AG20443 (cell line): ENCODE measurements around the gene WNT1.

Experiments used
- DNase-seq: peaks from one replicate; pipeline ENCODE4 v3.0.0; 2012; ENCODE audit warnings: low spot score, mixed read lengths

Gene WNT1

DNA sequence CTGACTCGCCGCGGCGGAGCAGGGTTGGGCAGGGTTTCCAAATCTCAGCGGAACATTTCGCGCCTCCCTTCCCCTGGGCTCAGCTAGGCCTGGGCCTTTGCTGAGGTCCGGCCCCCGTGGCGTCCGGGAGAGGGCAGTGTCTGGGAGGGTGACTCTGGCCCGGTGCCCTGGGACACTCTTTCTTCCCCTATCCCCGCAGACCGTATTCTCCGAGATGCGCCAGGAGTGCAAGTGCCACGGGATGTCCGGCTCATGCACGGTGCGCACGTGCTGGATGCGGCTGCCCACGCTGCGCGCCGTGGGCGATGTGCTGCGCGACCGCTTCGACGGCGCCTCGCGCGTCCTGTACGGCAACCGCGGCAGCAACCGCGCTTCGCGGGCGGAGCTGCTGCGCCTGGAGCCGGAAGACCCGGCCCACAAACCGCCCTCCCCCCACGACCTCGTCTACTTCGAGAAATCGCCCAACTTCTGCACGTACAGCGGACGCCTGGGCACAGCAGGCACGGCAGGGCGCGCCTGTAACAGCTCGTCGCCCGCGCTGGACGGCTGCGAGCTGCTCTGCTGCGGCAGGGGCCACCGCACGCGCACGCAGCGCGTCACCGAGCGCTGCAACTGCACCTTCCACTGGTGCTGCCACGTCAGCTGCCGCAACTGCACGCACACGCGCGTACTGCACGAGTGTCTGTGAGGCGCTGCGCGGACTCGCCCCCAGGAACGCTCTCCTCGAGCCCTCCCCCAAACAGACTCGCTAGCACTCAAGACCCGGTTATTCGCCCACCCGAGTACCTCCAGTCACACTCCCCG, 3.0 kb downstream of the WNT1 start:
- DNase-seq, result no peak

DNA sequence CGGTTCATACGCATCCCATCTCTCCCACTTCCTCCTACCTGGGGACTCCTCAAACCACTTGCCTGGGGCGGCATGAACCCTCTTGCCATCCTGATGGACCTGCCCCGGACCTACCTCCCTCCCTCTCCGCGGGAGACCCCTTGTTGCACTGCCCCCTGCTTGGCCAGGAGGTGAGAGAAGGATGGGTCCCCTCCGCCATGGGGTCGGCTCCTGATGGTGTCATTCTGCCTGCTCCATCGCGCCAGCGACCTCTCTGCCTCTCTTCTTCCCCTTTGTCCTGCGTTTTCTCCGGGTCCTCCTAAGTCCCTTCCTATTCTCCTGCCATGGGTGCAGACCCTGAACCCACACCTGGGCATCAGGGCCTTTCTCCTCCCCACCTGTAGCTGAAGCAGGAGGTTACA, 3.6 kb downstream of the WNT1 start:
- no peak for DNase-seq

DNA sequence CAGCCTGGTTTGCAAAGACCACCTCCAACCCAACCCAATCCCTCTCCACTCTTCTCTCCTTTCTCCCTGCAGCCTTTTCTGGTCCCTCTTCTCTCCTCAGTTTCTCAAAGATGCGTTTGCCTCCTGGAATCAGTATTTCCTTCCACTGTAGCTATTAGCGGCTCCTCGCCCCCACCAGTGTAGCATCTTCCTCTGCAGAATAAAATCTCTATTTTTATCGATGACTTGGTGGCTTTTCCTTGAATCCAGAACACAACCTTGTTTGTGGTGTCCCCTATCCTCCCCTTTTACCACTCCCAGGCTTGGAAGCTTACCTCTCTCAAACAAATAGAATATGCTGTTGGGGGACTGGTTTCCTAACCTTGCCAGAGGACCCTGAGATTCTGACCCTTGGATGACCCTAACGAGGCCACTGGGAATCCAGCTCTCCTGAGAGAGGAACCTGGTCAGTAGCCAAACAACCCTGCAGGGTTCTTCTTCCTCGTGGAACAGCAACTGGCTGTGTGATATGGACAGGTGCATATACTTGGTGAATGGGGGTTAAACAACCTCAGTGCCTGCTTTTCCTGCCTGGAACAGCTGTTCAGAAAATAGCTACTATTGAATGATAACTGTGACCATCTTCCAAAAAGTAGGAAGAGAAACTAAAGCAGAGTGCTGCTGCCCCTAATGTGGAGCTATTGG, 4.4 kb downstream of the WNT1 start:
- no peak for DNase-seq

DNA sequence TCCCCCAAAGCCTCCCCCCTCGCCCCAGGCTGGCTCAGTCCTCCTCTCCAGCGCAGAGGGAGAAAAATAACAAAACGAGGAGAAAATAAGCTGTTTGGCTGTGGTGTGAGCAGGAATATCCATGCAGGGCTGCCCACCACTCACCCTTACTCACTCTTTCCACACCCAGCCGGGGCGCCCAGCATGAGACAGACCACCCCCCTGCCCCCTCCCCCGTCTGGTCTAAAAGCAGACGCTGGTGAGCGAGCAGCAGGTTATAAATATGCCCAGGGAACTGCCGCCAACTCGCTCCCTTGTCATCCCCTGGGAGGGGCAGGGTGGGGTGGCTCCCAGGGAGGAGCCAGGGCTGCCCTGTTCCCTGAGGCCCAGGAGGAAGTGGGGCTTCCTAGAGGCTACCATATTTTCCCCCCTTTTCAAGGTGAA, 7.4 kb downstream of the WNT1 start:
- no peak for DNase-seq

DNA sequence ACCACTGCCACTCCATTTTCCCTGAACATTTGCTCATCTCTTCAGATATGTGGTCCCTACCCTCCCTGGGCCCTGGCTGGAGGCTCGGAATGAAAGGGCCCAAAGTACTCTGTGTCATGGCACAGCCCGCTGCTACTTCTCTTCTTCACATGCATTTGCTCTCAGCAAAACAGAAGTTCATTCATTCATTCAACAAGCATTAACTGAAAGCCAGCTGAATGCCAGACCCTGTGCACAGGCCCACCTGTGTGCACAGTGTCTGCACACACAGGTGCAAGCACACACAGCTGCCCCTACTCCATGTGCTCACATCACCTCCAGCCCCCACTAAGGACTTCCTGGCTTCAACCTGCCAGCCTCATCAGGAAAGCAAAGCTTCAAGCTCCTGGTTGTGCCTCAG, 7.8 kb downstream of the WNT1 start:
- no peak for DNase-seq

DNA sequence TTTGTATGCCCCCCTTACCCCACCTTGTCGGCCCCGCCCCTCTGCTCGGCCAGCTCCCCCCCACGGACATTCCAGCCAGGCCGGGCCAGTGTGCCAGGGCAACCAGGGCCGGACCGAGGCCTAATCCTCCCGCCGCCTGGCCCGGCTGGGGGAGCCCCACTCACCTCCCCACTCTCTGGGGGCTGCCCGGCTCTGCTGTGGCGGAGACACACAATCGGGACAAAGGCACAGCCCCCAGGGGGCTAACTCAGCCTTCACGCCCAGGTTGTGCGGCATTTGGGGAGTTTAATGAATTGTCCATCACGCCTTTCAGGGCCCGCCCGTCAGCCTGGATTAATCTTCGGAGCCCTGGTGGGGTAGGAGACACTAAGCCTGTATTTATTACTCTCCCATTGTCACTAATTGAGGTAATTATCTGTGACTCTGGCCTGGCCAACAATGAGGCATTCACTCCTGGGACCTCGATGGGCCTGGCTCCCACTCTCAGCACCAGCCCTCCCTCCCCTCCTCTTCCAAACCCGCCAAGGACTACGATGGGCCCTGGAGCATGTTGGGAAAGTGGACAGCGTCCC, 8.7 kb downstream of the WNT1 start:
- DNase-seq, result no peak

DNA sequence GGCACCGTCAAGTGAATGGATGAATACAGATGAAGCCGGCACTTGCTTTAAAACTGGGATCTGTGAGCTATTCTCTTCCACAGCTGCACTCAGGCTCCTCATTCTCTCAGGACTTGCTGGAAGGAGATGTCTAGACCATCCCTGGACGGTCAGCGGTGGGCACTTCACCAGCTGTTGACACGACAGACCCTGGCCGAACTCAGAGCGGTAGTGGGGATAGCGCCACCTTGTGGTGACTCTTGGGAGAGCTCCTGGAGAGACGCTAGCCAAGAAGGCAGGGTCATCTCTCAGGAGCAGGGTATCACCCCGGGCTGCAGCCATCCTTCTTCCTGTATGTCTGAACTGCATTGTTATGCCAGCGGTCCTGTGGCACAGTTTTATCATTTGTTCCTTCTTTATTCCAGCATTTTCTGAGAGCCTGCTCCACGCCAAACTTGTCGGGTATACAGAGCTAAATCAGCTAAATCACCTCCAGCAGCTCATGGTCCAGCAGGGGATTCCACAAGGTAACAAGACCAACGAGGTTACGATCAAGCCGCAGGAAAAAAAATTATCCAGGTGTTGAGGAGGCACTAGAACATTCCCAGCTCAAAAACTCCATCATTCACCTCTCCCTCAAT, 10.0 kb downstream of the WNT1 start:
- DNase-seq, result peak; percentile 79

DNA sequence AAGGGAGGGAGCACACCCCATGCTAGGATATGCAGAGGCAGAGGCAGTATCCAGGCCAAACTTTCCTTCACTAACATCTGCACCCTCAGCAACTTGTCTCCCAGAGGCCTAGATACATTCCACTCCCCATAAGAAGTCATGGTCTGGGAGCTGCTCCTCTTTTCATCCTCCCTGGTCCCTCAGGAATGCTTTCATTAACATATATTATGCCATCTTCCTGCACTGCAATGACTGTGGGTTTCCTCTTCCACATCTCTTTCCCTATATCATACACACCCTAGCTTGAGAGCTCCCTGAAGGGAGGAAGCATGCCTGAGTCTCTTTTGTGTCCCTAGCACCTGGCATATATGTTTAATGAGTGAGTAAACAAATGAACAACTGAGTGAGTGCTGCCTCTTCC, 12.4 kb downstream of the WNT1 start:
- no peak for DNase-seq

DNA sequence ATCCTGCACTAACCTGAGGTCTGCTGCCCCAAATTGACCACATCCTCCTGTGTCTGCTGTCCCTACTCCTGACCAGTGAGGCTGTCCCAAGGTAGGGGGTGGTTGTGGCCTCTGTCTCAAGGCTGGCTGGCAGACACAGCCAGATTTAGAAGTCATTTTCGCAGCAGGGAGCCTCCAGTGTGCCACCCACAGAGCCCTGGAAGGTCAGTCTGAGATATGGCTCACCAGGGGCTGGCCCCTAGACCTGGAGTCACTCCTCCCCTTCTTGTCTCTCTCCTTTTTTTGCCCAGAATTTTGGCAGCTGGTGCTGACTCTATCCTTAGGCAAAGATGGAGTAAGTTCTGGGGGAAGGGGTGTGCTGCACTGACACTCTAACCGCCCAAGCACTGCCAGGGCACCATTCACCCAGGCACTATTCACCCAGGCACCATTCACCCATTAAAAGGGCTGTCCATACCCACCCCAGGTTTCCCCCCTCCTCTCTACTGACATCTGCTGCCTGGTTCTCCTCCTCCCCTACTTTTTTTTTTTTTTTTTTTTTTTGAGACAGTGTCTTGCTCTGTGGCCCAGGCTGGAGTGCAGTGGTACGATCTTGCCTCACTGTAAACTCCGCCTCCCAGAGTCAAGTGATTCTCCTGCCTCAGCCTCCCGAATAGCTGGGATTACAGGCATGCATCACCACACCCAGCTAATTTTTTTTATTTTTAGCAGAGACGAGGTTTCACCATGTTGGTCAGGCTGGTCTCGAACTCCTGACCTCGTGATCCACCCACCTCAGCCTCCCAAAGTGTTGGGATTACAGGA, 13.3 kb downstream of the WNT1 start:
- no peak for DNase-seq

DNA sequence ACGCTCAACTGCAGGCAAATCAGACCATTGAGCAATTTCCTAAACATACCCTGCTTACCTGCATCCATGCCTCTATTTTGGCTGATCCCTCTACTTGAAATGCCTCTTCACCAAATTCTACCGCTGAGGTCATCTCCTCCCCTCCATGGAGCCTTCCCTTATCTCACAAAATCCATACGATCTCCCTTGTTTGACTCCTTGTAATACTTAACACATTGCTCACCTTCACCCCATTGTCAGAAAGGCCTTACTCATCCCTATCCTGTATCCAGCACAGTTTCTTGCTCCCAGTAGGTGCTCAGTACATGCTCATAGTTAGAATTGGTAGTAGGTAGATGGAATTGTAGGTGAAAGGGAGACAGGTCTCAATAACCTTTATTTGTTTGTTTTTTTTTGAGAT, 15.7 kb downstream of the WNT1 start:
- DNase-seq, result no peak

DNA sequence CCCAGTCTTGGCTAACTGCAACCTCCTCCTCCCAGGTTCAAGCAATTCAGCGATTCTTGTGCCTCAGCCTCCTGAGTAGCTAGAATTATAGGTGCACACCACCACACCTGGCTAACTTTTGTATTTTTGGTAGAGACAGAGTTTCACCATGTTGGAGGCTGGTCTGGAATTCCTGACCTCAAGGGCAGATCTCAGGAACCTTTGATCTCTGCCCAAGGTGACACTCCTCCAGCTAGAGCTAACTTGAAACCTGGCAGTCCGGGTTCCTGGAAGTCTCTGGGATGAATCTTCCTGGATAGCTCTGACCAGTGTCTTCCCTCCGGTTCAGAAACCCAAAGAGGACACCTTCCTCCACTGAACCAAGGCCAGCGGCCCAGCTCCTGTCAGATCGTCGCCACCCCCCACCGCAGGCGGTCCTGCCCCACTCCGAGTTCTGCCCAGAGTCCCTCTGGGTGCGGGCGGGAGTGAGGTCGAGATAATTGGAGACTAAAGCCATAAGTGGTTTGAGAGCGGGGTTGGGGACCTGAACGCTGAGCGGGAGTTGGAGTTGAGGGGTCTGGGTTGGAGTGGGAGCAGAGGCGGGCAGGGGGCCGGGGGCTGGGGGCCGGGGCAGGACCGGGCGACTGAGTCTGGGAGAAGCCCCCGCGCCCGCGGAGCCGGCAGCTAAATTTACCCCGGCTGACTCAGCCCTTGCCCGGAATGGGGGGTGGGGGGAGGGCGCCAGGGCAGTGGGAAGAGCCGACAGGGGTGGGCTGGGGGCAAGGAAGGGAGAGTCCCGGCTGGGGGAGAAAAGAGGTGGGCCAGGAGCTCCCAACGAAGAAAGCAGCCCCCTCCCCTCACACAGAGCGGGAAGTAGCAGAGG, 16.3 kb downstream of the WNT1 start:
- no peak for DNase-seq

DNA sequence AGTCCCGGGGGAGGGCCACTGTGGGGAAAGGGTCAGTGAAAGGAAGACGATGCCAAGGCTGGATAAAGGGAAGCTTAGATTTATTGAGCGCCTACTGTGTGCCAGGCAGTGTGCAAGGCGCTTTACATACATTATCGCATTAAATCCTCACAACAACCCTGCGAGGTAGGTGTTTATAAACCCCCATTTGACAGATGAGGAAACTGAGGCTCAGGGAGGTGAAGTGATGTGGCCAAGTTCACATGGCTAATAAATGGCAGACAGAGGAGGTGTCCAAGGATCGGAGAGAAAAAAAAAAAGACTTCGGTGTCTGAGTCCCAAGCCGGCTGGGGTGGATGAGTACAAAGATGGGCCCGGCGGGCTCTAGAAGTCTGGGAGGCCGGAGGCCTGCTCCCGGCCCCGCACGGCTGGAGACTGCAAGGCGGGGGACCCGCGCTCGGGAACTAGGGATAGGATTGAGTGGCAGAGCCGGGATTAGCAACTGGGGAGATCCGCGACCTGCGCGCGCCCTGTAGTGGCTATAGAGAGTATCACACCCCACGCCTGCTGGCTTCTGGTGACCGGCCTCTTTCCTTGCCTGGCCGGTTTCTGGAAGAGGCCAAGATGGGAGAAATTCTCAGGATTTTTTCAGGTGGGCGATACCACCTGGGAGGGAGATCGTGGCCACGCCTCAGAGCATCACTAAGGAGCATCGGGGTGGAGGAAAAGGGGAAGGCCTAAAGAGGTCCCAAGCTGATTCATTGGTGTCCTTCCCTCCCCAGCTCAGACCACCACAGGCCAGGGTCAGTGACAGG, 17.2 kb downstream of the WNT1 start:
- DNase-seq, result peak; percentile 96

DNA sequence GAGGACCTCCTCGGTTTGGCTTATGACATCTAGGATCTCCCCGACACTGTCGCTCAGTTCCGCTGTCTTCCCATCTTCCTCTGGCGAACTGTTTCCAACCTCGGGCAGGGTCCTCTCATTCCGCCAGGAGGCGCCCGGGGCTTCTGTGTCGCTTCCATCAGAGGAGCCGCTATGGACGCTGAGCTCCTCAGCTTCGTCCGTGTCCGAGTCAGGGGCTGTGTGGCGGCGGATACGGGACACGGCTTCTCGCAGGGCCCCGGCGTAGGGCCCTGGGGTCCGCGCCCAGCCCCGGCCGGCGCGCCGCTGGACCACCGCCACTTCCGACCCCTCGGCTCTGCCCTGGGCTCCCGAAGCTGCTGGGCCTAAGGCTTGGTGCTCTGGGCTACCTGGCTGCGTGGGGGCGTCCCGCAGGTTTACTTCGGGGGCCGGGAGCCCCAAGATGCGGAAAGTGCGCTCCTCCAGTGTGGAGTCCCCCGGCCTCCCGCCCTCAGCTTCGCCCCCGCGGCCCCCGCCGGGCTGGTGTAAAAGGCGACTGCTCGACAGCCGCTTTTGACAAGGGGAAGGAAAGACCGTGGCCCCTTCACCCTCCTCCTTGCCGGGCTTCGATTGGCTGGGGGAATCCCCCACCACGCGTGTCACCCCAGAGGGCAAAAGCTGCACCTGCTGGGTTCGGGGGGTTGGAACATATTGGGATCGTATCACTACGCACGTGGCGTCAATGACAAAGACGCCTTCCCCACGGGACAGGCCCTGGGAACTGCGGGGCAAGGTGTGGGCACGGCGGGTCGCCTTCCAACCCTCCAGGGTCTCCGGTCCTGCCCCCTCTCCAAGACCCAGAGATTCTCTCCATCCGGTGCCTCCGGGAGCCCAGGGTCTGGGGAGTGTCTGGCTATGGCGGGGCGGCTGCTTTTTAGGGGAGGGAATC, 18.9 kb downstream of the WNT1 start:
- DNase-seq, result peak; percentile 79

DNA sequence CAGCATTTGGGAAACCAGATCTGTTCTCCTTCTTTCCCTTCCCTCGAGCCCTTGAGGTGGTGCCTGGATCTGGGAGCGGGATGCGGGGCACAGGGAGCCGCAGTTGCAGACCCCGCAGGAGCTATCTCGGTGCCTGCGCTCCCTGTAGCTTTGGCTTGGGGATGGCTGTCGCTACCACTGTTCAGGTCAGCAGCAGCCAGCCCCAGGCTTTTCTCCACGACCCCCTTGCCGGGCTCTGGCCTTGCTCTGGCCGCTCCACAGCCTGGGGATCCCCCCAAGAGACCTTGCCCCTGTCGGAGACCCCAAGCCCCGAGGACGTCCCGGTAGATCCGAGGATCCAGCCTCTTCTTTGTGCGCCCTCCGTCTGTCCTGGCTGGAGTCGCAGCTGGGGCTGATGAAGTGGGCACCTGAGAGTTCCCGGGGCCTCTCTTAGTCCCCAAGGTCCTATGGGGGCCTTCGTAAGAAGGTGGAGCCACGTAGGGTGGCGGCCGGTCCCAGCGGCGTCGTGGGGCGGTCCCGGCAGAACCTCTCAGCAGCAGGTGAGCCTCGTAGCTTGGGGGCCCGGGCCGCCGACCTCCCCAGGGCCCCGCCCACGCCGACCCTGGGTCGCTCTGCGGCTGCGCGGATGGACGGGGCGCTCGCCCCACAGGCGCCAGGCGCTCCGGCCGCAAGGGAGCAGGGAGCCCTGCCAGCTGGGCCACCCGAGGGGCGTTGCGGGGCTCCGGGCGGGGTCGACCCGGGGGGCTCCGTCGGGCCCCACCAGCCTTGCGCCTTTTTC, 19.8 kb downstream of the WNT1 start:
- DNase-seq, result peak; percentile 77

DNA sequence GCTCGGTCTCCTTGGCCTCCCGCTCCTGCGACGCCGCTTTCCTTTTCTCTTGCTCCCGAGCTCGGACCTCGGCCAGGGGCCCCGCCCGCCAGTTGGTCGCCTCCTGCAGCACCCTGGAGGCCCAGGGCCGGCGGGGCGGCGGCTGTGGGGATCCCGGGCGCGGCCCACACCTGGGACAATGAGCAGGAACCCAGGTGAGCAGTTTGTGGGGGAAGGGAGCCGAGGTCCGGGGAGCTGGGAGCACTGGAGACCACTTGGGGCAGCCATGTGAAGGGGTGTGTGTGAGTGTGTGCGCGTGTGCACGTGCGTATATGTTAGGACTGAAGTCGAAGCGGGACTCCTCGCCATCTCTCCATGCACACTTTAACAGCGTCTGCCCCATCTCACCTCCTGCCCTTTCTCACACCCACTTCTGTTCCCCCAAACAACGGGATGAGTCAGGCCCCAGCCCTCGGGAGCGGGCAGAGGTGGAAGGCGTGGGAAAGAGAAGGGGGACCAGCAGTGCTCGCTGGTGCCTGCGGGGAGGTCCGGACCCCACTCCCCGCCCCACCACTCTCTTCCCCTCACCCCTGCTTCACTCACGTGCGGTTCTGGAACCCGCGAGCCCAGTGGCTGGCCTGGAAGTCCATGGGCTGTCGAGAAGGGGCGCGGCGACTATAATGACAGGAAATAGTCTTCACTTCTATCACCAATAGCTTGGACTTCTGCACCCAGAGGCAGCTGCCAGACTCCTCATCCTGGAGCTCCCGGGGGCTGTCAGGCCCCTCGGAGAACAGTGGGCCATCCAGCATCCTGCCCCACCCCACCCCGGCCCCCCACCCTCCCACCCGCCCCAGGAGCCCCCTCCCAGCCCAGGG, 20.6 kb downstream of the WNT1 start:
- no peak for DNase-seq

DNA sequence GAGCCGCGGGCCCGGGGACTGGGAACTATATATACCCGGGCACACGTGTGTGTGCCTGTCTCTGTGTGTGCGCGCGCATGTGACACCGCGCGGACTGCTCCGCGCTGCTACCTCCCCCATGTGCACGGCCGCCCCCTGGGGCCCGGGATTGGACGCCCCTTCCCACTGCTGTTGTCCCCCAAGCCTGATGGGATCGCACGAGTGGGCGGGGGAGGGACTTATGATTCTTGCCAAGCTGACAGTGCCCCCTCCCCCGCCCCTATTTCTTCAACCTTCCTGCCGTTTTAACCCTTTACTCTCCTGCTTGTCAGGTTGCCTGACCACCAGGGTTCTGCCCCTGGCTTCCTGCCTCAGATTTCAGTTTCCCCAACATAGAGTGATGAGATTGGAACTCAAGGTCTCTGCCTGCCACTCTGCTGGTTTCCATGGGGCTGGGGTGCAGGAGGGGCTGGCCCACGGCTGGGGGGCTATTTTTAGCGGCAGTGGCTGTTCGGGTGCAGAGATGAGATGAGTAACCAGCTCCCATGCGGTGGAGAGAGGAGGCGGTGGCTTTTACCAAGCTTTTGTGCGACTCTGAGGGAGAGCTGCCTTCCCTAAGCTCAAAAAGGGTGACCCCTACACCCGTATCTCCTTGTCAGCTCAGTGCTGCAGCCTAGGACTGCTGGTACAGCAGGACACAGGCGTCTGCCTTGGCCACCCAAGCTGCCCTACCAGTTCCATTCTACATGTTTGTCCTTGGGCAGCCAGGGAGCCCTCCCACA, 21.4 kb downstream of the WNT1 start, which contains the start of gene DDN:
Gene DDN, minus strand, starts transcription at position 5 of the 761 bp plus-strand sequence. CDS start 88 bp downstream, outside the sequence.
- DNase-seq, result peak; percentile 65
